Neural cell (in vitro differentiated cells): ENCODE results near the gene KRTAP10-2.

Experiments used
- POLR2AphosphoS5 ChIP-seq: IDR thresholded peaks from 2 replicates; pipeline ENCODE4 v1.6.1; 2012
- TAF1 ChIP-seq: IDR thresholded peaks from 2 replicates; pipeline ENCODE4 v1.6.1; 2012; ENCODE audit warnings: low read depth
- TF ChIP-seq, protein P1 (sequence below): fragments of 450-650 bp; IDR thresholded peaks from 2 replicates; pipeline ENCODE4 v1.5.1; 2014; ENCODE audit warnings: antibody characterized with exemption, mild to moderate bottlenecking, moderate library complexity; ENCODE audit not compliant: poor library complexity, severe bottlenecking

- TF ChIP-seq POLR2AphosphoS5 = no peak
- TF ChIP-seq, protein P1, sequence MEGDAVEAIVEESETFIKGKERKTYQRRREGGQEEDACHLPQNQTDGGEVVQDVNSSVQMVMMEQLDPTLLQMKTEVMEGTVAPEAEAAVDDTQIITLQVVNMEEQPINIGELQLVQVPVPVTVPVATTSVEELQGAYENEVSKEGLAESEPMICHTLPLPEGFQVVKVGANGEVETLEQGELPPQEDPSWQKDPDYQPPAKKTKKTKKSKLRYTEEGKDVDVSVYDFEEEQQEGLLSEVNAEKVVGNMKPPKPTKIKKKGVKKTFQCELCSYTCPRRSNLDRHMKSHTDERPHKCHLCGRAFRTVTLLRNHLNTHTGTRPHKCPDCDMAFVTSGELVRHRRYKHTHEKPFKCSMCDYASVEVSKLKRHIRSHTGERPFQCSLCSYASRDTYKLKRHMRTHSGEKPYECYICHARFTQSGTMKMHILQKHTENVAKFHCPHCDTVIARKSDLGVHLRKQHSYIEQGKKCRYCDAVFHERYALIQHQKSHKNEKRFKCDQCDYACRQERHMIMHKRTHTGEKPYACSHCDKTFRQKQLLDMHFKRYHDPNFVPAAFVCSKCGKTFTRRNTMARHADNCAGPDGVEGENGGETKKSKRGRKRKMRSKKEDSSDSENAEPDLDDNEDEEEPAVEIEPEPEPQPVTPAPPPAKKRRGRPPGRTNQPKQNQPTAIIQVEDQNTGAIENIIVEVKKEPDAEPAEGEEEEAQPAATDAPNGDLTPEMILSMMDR = no peak
- TF ChIP-seq TAF1 = no peak
Observed at GRCh38 chr21:44590311-44590721, 39.0 kb upstream of the KRTAP10-2 start.
